ENCODE data around the gene ZMIZ1.

Gene ZMIZ1

DNA sequence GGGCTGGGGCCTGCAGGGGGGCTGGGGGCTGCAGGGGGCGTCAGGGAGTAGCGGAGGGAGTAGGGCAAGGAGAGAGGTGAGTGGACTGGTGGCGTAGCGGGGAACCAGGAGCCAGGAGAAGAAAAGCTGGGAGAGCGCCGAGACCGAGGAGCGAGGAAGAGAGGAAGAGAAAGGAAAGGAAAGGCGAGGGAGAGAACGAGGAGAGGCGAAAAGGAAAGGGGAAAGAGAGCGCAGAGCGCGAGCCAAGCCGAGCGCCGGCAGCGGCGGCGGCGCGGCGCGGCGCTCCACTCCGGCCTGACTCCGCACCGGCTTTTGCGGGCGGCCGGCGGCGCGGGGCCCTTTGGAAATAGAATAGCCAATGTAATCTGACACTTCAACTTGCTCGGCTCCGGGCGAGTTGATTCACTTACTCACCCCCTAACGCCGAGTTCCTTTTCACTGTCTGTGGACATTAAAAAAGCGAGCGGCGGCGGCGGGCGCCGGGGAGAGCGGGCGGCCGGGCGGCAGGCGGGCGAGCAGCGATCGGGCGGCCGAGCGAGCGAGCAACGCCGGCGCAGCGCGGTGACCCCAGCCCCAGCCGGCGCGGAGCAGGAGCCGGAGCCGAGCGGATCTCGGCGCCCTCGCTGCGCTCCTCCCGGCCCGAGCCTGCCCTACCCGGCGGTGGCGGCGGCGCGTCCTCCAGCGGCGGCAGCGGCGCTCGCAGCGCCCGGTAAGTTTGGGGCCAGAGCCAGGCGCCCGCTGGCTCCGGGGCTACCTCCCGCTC is at the start of gene ZMIZ1:
Gene ZMIZ1 (plus strand): TSS at position 405 of the 763 bp plus-strand sequence. CDS start 132,667 bp downstream, outside the sequence.
- DNase-seq = peak; percentile 78

DNA sequence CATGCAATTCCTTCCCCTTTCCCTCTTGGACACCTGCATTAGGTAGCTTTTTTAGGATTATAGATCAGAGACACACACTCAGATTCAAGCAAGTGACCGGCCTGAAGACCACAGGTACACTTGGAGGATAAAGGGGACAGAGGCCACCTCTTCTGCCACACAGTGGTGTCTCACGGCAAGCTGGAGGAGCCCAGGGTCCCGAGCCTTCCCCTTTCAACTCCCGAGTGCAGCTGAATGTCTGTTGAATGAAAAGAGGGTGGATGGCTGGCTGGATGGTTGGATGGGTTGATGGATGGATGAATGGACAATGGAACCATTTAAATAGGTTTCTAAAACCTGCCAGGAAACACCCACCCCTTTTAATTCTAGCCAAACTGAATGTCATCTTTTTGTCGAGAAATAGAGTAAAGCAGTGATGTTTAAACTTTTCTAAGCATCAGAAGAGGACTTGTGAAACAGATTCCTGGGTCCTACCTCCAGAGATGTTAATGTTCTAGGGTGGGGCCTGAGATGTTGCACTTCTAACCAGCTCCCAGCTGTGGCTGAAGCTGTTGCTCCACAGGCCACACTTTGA is 49.2 kb upstream of the ZMIZ1 start:
- no peak for DNase-seq

DNA sequence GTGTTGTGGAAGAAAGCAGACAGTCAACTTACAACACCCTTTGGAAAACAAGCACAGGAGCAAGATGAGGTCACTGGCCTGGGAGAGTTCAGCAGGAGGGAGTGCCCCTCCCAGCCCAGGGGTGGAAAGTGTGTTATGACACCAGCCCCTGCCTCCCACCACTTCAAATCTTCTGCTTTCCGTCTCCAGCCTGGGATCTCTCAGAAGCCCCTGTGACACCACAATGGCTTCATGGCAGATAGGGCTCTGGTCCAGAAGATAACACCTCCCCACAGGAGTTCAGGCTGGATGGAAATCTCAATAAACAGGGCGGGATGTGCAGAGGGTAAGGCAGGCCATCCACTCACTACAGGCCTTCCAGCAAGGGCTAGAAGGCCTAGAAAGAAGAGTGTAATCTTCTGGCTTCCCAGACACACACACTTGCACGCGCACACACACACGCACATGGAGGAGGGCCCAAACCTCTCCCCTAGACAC is 48.7 kb upstream of the ZMIZ1 start:
- DNase-seq = no peak

- DNase-seq = no peak
Observed at GRCh38 chr10:79020605-79021004, 48.2 kb upstream of the ZMIZ1 start.

DNA sequence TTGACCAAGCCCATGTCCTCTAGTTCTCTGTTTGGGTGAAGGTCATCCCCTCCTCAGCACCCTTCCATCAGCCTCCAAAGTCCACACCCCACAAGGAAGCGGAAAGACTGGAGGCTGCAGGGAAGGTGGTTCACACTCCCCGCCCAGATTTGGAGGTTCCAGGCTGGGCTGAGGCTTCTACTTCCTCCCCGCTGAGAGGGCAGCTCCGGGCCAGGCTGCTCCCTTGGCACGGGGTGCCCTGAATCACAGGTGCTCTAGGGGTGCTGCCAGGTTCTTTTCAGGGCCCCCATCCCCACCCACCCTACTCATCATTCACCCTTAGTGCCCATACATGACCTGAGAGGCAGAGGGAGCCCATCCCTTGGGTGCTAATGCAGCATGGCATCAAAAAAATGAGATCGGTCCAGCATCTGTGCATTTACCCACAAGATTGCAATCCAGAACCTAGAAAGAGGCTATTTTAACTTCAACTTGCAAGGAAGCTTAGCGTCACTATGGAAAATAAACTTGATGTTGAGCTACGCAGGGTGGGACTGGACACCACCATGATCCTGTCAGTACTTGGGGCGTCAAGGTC is 47.3 kb upstream of the ZMIZ1 start:
- DNase-seq = no peak

- no peak for DNase-seq
Observed at GRCh38 chr10:79021948-79022499, 46.7 kb upstream of the ZMIZ1 start.

DNA sequence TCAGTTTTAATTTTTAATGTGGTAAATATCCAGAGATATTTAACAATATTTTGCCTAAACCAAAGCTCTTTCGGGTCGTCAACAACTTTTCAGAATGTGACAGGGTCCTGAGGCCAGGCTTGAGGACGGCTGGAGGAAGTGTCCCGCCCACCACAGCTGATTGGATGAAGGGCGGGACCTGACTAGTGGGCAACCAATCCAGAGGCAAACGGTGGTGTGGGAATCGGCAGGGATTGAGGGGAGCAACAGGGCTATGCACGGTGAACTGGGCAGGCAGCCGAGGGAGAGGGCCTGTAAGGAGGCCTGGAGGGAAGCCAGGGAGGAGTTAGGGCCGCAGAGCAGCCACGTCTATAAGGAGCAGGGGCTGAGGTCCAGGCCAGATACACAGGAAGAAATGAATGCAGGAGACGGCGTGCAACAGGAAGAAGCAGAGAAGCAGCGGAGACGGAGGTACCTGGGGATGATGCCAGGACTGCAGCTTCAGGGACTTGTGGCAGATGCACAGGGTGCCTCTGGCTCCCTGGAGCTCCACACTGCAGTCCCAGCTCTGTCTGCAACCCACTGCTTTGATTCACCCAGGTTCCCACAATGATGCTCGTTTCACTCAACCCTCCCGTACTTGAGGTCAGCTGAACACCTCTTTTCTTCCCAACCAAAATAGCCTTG is 46.1 kb upstream of the ZMIZ1 start:
- no peak for DNase-seq

GRCh38 chr10:79023240-79024162 is 45.3 kb upstream of the ZMIZ1 start:
- no peak for DNase-seq

DNA sequence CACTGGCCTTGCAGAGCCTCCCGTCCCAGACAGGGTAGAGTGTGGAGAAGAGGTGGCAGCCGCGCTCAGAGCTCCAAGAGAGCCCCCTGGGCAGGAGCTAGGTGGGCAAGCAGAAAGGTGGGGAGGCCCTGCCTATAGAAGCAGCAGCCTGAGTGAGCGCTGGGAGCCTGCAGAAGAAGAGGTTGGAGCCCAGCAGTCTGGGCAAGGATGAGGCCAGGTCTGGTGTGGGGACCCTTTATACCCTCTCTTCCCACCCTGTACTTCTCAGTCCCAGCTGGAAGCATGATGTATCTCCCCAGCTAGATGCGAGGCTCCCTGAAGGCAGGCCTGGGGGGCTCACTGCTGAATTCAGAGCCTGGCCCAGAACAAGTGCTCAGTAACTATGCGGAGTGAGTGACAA is 44.5 kb upstream of the ZMIZ1 start:
- DNase-seq = no peak

DNA sequence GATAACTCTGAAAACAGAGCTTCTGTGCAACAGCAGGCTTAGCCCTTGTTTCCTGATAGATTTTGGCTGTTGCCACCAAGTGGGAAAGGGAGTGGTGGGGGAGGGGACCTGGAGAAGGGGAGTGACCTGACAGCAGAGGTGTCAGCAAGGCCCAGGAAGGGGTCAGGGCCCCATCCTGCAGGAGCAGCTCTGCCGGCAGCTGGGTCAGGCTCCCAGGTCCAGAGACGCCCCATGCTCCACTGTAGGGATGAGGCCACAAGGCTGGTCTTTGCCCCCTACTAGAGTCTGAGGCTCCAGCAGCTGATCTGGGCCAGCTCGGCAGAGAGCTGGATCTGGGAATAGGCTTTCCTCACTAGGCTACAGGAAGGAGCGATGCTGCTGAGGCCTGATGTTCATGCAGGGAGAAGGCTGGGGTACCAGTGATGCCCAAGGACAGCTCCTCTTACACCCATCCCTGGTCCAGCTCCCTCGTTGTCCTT is 44.0 kb upstream of the ZMIZ1 start:
- no peak for DNase-seq

DNA sequence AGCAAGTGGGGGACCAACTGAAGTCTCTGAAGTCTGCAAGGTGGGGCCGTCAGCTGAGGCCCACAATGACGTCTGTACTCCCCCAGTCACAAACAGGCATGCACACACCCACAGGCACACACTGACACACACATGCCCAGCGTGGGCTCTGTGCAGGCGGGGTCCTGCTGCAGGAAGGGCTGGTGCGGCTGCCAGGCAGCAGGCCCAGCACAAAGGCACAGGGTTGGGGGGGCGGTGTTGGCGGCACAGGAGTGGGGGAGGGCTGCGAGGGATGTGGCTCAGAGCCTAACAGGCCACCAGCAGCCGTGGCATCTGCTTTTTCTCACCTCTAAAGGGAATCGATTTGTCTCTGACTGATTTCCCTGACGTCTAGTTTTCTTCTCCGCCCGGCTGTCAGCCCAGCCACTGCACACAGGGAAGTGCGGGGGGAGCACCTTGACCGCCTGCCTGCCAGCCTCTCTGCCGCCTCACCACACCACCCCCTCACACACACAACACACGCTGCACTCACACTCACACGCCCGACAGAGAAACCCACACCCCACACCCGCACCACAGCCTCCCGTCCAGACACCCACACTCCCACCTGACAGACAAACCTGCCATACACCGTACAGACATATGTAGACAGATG is 43.5 kb upstream of the ZMIZ1 start:
- DNase-seq = no peak

DNA sequence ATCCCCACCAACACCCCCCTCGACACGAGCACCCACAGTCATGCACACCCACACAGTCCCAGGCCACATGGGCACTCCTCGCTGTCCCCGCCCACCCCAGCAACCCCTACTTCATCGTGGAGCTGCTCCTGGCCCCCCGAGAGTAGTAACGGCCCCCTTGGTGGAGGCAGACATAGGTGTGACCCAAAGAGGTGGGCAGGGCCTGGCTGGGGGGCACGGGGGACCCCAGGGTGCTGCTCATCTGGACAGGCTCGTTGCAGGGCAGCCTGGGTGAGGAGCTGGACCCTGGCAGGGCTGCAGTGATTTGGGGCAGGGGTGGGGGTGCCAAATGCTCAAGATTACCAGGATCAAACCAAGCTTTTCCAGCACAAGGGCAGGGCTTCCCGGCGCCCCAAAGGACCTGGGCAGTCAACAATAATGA is 42.4 kb upstream of the ZMIZ1 start:
- no peak for DNase-seq

DNA sequence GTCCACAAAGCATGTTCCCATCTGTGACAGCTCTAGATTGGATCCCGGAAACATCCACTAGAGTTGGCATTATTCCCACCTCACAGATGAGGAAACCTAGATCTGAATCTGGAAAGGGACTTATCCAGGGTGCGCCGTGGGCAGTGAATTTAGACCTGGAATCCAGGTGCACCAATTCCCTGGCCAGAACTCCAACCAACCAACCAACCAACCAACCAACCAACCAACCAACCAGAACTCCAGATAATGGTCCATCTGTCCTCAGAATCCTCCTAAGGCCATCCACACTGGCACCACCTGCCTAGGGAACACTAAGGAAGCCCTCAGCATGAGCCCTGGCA is 42.0 kb upstream of the ZMIZ1 start:
- no peak for DNase-seq

DNA sequence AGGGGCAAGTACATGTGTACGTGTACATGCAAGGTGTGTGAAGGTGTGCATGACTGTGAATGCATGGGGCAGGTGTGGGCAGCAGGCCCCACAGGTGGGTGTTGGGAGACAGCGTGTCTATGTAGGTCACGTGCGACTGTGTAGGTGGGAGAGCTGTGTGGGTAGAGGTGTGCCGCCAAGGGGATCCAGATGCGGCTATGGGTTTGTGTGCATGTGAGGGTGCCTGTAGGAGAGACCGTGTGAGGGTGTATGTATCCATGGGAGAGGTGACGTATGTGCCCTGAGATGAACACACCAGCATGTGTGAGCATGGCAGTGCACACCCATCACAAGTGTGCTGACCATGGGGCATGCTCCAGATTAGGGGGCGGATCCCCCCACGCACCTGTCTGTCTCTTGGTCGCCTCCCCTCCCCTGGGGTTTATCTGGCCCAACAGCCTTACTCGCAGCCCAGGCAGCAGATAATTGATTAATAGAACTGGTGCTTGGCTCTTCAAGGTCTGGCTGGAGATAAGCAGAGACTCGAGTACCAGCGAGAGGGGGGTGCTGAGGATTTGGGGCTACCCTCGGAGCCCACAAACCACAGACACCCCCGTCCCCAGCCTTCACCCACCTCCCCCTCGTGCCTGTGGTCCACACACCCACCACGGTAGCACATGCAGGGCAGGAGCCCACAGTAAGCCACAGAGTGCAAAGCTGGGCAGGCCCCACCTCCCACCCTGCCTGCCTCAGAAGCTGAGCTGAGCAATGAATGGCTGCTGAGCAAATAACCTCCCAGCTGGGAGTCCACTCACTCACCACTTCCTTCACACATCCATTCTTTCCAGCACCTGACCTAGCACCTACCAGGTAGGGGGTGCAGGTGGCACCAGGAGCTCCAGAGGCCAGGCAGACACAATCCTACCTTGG is 41.4 kb upstream of the ZMIZ1 start:
- DNase-seq = peak; percentile 10

GRCh38 chr10:79028056-79028430 is 40.7 kb upstream of the ZMIZ1 start:
- no peak for DNase-seq

DNA sequence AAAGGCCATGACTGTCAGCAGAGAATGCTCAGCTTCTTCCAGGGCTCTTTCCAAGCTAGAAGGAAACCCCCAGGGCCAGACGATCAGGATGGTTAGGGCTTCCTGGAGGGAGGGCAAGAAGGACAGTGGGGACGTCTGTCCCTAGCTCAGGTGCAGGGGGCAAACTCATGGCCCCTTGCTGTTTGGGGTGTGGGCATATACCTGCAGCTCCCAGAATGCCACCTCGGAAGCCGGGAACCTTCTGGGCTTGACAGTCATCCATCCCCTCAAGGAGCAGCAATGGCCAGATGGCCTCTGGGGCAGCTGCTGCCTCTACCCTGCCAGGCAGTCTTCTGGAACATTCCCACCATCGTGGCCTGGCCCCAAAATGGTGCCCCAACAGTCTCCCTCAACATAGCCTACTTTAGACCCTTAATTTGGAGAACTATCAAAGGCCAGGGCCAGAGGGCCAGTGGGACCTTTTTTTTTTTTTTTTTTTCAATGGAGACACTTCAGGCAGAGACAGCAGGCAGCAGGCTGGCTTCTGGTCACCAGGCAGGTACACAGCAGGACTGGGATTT is 40.2 kb upstream of the ZMIZ1 start:
- DNase-seq = no peak

GRCh38 chr10:79029478-79030390 is 39.0 kb upstream of the ZMIZ1 start:
- no peak for DNase-seq

- no peak for DNase-seq
Observed at GRCh38 chr10:79030705-79031104, 38.1 kb upstream of the ZMIZ1 start.

- DNase-seq = no peak
Observed at GRCh38 chr10:79031723-79032122, 37.0 kb upstream of the ZMIZ1 start.

All from stimulated activated naive CD4-positive, alpha-beta T cell treated with Interleukin-2 at 50 U/mL for 16 hours (primary cell).